Parathyroid adenoma (tissue), 2 donors: ENCODE data around the gene TMEM145.

Experiments
- H2AFZ ChIP-seq: fragments of 300-600 bp; sonication (generic); one replicate; pipeline ENCODE4 v1.7.0; 2017; ENCODE audit warnings: antibody characterized with exemption, mild to moderate bottlenecking
- H3K27ac ChIP-seq: fragments of 300-600 bp; sonication (generic); one replicate; pipeline ENCODE4 v1.7.0; 2017
- H3K27me3 ChIP-seq: fragments of 300-600 bp; sonication (generic); one replicate; pipeline ENCODE4 v1.7.0; 2017; ENCODE audit warnings: low read length; ENCODE audit not compliant: control insufficient read depth, insufficient read depth
- H3K36me3 ChIP-seq: fragments of 300-600 bp; sonication (generic); one replicate; pipeline ENCODE4 v1.7.0; 2017; ENCODE audit warnings: low read length; ENCODE audit not compliant: control insufficient read depth, insufficient read depth
- H3K4me1 ChIP-seq: fragments of 300-600 bp; sonication (generic); one replicate; pipeline ENCODE4 v1.7.0; 2017; ENCODE audit warnings: control low read depth
- H3K4me2 ChIP-seq: fragments of 300-600 bp; sonication (generic); one replicate; pipeline ENCODE4 v1.7.0; 2017; ENCODE audit warnings: low read length
- H3K4me3 ChIP-seq: fragments of 300-600 bp; sonication (generic); one replicate; pipeline ENCODE4 v1.7.0; 2017; ENCODE audit warnings: low read depth, low read length
- H3K79me2 ChIP-seq: fragments of 300-600 bp; sonication (generic); one replicate; pipeline ENCODE4 v1.7.0; 2017; ENCODE audit warnings: control low read depth
- H3K9ac ChIP-seq: fragments of 300-600 bp; sonication (generic); one replicate; pipeline ENCODE4 v1.7.0; 2017; ENCODE audit warnings: mild to moderate bottlenecking
- H3K9me3 ChIP-seq: fragments of 300-600 bp; sonication (generic); one replicate; pipeline ENCODE4 v1.7.0; 2017; ENCODE audit warnings: low read length; ENCODE audit not compliant: control insufficient read depth
- CTCF ChIP-seq: fragments of 300-600 bp; sonication (generic); IDR thresholded peaks from one replicate; pipeline ENCODE4 v1.7.0; 2017; ENCODE audit warnings: antibody characterized with exemption, mild to moderate bottlenecking
- donor health status: primary hyperparathyroidism.

Gene TMEM145

GRCh38 chr19:42291435-42291810, 21.7 kb upstream of the TMEM145 start:
- Histone ChIP-seq H2AFZ (no peak overlapping the region), H3K9me3 (no peaks in the 10 kb centered on the region), H3K4me2 (no peak overlapping the region), H3K27ac (no peak overlapping the region), H3K9ac (no peak overlapping the region), H3K4me1 (peaks cover 3% of the 10 kb centered on the region), H3K27me3 (no peaks in the 10 kb centered on the region), H3K4me3 (no peak overlapping the region), H3K79me2 (no peaks in the 10 kb centered on the region), H3K36me3 (no peaks in the 10 kb centered on the region)
- no peak for TF ChIP-seq CTCF

- no peaks in the 10 kb centered on the region for H3K4me1 ChIP-seq
- no peak overlapping the region for H3K4me2 ChIP-seq
- no peaks in the 10 kb centered on the region for H3K79me2 ChIP-seq
- H2AFZ ChIP-seq = no peak overlapping the region
- no peak overlapping the region for H3K9ac ChIP-seq
- H3K4me3 ChIP-seq = no peak overlapping the region
- no peak overlapping the region for H3K27ac ChIP-seq
- H3K27me3 ChIP-seq = no peaks in the 10 kb centered on the region
- H3K9me3 ChIP-seq = no peaks in the 10 kb centered on the region
- no peaks in the 10 kb centered on the region for H3K36me3 ChIP-seq
- TF ChIP-seq CTCF = no peak
These were observed 20.8 kb upstream of the TMEM145 start for GRCh38 chr19:42292042-42292960.

GRCh38 chr19:42292963-42293362, 20.1 kb upstream of the TMEM145 start:
- no peaks in the 10 kb centered on the region for H3K79me2 ChIP-seq
- H3K4me3 ChIP-seq = no peak overlapping the region
- no peak for TF ChIP-seq CTCF
- no peak overlapping the region for H3K27ac ChIP-seq
- H3K4me1 ChIP-seq = no peaks in the 10 kb centered on the region
- H3K9ac ChIP-seq = no peak overlapping the region
- H3K4me2 ChIP-seq = no peak overlapping the region
- H3K27me3 ChIP-seq = no peaks in the 10 kb centered on the region
- no peaks in the 10 kb centered on the region for H3K36me3 ChIP-seq
- no peaks in the 10 kb centered on the region for H3K9me3 ChIP-seq
- H2AFZ ChIP-seq = no peak overlapping the region

GRCh38 chr19:42293540-42293939, 19.6 kb upstream of the TMEM145 start:
- TF ChIP-seq CTCF = no peak
- H3K27ac ChIP-seq = no peak overlapping the region
- no peaks in the 10 kb centered on the region for H3K4me1 ChIP-seq
- H3K4me2 ChIP-seq = no peak overlapping the region
- H3K79me2 ChIP-seq = no peaks in the 10 kb centered on the region
- no peaks in the 10 kb centered on the region for H3K36me3 ChIP-seq
- H3K9me3 ChIP-seq = no peaks in the 10 kb centered on the region
- H3K9ac ChIP-seq = no peak overlapping the region
- no peak overlapping the region for H2AFZ ChIP-seq
- H3K27me3 ChIP-seq = no peaks in the 10 kb centered on the region
- no peak overlapping the region for H3K4me3 ChIP-seq

GRCh38 chr19:42293948-42294347, 19.2 kb upstream of the TMEM145 start:
- Histone ChIP-seq H3K9ac (no peak overlapping the region), H3K27ac (no peak overlapping the region), H3K4me2 (no peak overlapping the region), H2AFZ (no peak overlapping the region), H3K4me1 (no peaks in the 10 kb centered on the region), H3K27me3 (no peaks in the 10 kb centered on the region), H3K4me3 (no peak overlapping the region), H3K36me3 (no peaks in the 10 kb centered on the region), H3K9me3 (no peaks in the 10 kb centered on the region), H3K79me2 (no peaks in the 10 kb centered on the region)
- TF ChIP-seq CTCF = no peak
